Caco-2 (cell line): ENCODE measurements around the gene MROH9. TPM values are rescaled to one million over a fixed set of nuclear protein-coding genes. Genes with fewer than 3 reads are reported as not detected.
"Not testable (repeated sequence)": the region's sequence is repeated elsewhere in the genome, so short reads cannot be mapped to it uniquely, and the experiment has no call there.

ENCODE experiments used
- BruUV-seq: library from RNA; stranded (reverse); fragments of 400-500 nt; replicated peaks from 2 replicates; lab custom pipeline; 2021; lab: Mats Ljungman, UMichigan
- CTCF ChIA-PET: fragments of 300-600 bp; sonication (Branson Sonifier 250); formaldehyde crosslinking; loops from one replicate; lab custom pipeline; 2022; ENCODE audit warnings: antibody characterized with exemption; lab: Charles Lee
- POLR2A ChIA-PET: fragments of 300-600 bp; sonication (Branson Sonifier 250); formaldehyde crosslinking; loops from one replicate; lab custom pipeline; 2022; ENCODE audit warnings: antibody characterized with exemption; lab: Charles Lee
- DNase-seq, 2 experiments: peaks; one replicate each; pipeline versions ENCODE4 v3.0.0 to v3.0.0-alpha.2; 2020 to 2022
- H3K27me3 ChIP-seq: replicated peaks from 2 replicates; pipeline ENCODE4 v1.6.0; 2011; ENCODE audit warnings: low read length; ENCODE audit not compliant: control insufficient read depth, insufficient read depth
- H3K36me3 ChIP-seq: 2 replicates; pipeline ENCODE4 v1.5.1; 2011; ENCODE audit warnings: low read length; ENCODE audit not compliant: control insufficient read depth, insufficient read depth
- H3K4me1 ChIP-seq: fragments of 250-450 bp; sonication (Bioruptor Pico); 2 replicates; pipeline ENCODE4 v1.5.1; 2020; ENCODE audit warnings: mild to moderate bottlenecking
- H3K4me3 ChIP-seq: 2 replicates; pipeline ENCODE4 v1.5.1; 2011; ENCODE audit warnings: low read depth, mild to moderate bottlenecking, control low read depth, low read length
- H3K9me3 ChIP-seq: fragments of 250-450 bp; sonication (Bioruptor Pico); 2 replicates; pipeline ENCODE4 v1.5.1; 2020; ENCODE audit warnings: mild to moderate bottlenecking, moderate library complexity
- H3K27ac Mint-ChIP-seq: one replicate; pipeline ENCODE4 v1.8.0; 2022; ENCODE audit warnings: mixed read lengths; ENCODE audit not compliant: unreplicated experiment
- H3K27me3 Mint-ChIP-seq: one replicate; pipeline ENCODE4 v1.8.0; 2022; ENCODE audit warnings: mixed read lengths; ENCODE audit not compliant: insufficient read depth, unreplicated experiment
- H3K36me3 Mint-ChIP-seq: one replicate; pipeline ENCODE4 v1.8.0; 2022; ENCODE audit warnings: mild to moderate bottlenecking, mixed read lengths; ENCODE audit not compliant: insufficient read depth, unreplicated experiment
- H3K4me1 Mint-ChIP-seq: one replicate; pipeline ENCODE4 v1.8.0; 2022; ENCODE audit warnings: low read depth, mixed read lengths; ENCODE audit not compliant: unreplicated experiment
- H3K4me3 Mint-ChIP-seq: one replicate; pipeline ENCODE4 v1.8.0; 2022; ENCODE audit warnings: mild to moderate bottlenecking, moderate library complexity, mixed read lengths; ENCODE audit not compliant: unreplicated experiment
- H3K9me3 Mint-ChIP-seq: one replicate; pipeline ENCODE4 v1.8.0; 2022; ENCODE audit warnings: mixed read lengths; ENCODE audit not compliant: unreplicated experiment
- CTCF ChIP-seq, 2 experiments: fragments of 200-600 bp in 1 of 2; IDR thresholded peaks; 1 replicate in 1 of 2; 2 replicates in 1 of 2; pipeline versions ENCODE4 v1.5.1 to v1.8.0; 2011 to 2022; ENCODE audit warnings: antibody characterized with exemption in 1 of 2, control low read depth in 1 of 2, inconsistent platforms in 1 of 2, low read depth in 1 of 2, low read length in 1 of 2, mild to moderate bottlenecking in 1 of 2, moderate library complexity in 1 of 2; ENCODE audit not compliant: insufficient read depth in 1 of 2, severe bottlenecking in 1 of 2, unreplicated experiment in 1 of 2
- intact Hi-C: fragments of 100-400 bp; cut with micrococcal nuclease; formaldehyde crosslinking; loops from one replicate; pipeline ENCODE4 v1.10.0; 2022; ENCODE audit not compliant: unreplicated experiment
- total RNA-seq: library from RNA; stranded (reverse); gene quantifications from 2 replicates; pipeline ENCODE4 v1.2.3, GENCODE V29; 2022

The MROH9 gene
- total RNA-seq, 1 experiment from 2014 or later: not detected

GRCh38 chr1:170932236-170932635 is 3.1 kb upstream of the MROH9 start:
- no peaks in the 10 kb centered on the region for H3K4me1 Mint-ChIP-seq

GRCh38 chr1:170938281-170938680 is 2.9 kb downstream of the MROH9 start:
- BruUV-seq: no TSS peak
- H3K9me3 ChIP-seq: 0 out of 2 replicates have a peak, but pooled peaks cover 3% of the 10 kb centered on the region
- Mint-ChIP-seq H3K27me3 (peaks cover 7% of the 10 kb centered on the region), H3K9me3 (no peaks in the 10 kb centered on the region), H3K4me3 (no peak overlapping the region), H3K4me1 (no peaks in the 10 kb centered on the region), H3K27ac (no peak overlapping the region), H3K36me3 (no peaks in the 10 kb centered on the region)
- H3K4me3 ChIP-seq: no peak overlapping the region
- DNase-seq: no peak
- intact Hi-C loops: no loop called here
- ChIA-PET POLR2A (no interaction called here), CTCF (no interaction called here)
- H3K27me3 ChIP-seq: no peaks in the 10 kb centered on the region
- no peaks in the 10 kb centered on the region for H3K4me1 ChIP-seq
- H3K36me3 ChIP-seq: no peaks in the 10 kb centered on the region
- no peak for TF ChIP-seq CTCF (IDR thresholded peaks at IDR 0.05; ENCODE audit: insufficient read depth in 1 of 2, low read depth in 1 of 2, low read length in 1 of 2, severe bottlenecking in 1 of 2, unreplicated experiment in 1 of 2)

More at GRCh38 chr1:170932236-170932635, 3.1 kb upstream of the MROH9 start:
- Mint-ChIP-seq H3K27ac (no peak overlapping the region), H3K9me3 (no peaks in the 10 kb centered on the region), H3K27me3 (no peaks in the 10 kb centered on the region), H3K36me3 (no peaks in the 10 kb centered on the region), H3K4me3 (no peak overlapping the region)
- ChIA-PET POLR2A (no interaction called here), CTCF (no interaction called here)
- no peak overlapping the region for H3K4me3 ChIP-seq
- no TSS peak for BruUV-seq
- H3K4me1 ChIP-seq: no peaks in the 10 kb centered on the region
- H3K36me3 ChIP-seq: no peaks in the 10 kb centered on the region
- no peak for DNase-seq
- TF ChIP-seq CTCF (IDR thresholded peaks at IDR 0.05; ENCODE audit: insufficient read depth in 1 of 2, low read depth in 1 of 2, low read length in 1 of 2, severe bottlenecking in 1 of 2, unreplicated experiment in 1 of 2): no peak
- H3K9me3 ChIP-seq: no peaks in the 10 kb centered on the region
- H3K27me3 ChIP-seq: no peaks in the 10 kb centered on the region
- intact Hi-C loops: no loop called here

GRCh38 chr1:170939476-170939875 is 4.1 kb downstream of the MROH9 start:
- no peaks in the 10 kb centered on the region for H3K4me1 ChIP-seq
- no peak overlapping the region for H3K4me3 ChIP-seq
- Mint-ChIP-seq H3K27me3 (peaks cover 7% of the 10 kb centered on the region), H3K36me3 (no peaks in the 10 kb centered on the region), H3K4me1 (no peaks in the 10 kb centered on the region), H3K9me3 (no peaks in the 10 kb centered on the region), H3K4me3 (no peak overlapping the region), H3K27ac (no peak overlapping the region)
- CTCF ChIA-PET: no interaction called here
- no peak for TF ChIP-seq CTCF (IDR thresholded peaks at IDR 0.05; ENCODE audit: insufficient read depth in 1 of 2, low read depth in 1 of 2, low read length in 1 of 2, severe bottlenecking in 1 of 2, unreplicated experiment in 1 of 2)
- POLR2A ChIA-PET: no interaction called here
- no peak for DNase-seq
- BruUV-seq: no TSS peak
- H3K36me3 ChIP-seq: no peaks in the 10 kb centered on the region
- H3K9me3 ChIP-seq: 0 out of 2 replicates have a peak, but pooled peaks cover 3% of the 10 kb centered on the region
- intact Hi-C loops: no loop called here
- no peaks in the 10 kb centered on the region for H3K27me3 ChIP-seq

- POLR2A ChIA-PET, H3K27me3 ChIP-seq: not testable (repeated sequence)
These were observed 16.4 kb downstream of the MROH9 start for GRCh38 chr1:170951744-170952143.

More at GRCh38 chr1:170951744-170952143, 16.4 kb downstream of the MROH9 start:
- H3K9me3 Mint-ChIP-seq, H3K27ac Mint-ChIP-seq, H3K4me1 ChIP-seq, BruUV-seq, H3K36me3 Mint-ChIP-seq, H3K4me1 Mint-ChIP-seq, CTCF ChIA-PET, DNase-seq, H3K36me3 ChIP-seq, H3K27me3 Mint-ChIP-seq, H3K4me3 Mint-ChIP-seq, H3K9me3 ChIP-seq, intact Hi-C loops, H3K4me3 ChIP-seq: not testable (repeated sequence)
